Effector memory CD8-positive, alpha-beta T cell (primary cell): ENCODE data around the gene LRRC9.
"Not testable (repeated sequence)": the region's sequence is repeated elsewhere in the genome, so short reads cannot be mapped to it uniquely, and the experiment has no call there.

Source experiments
- ATAC-seq: fragments of 150-1000 bp; cut with Tn5 transposase; replicated peaks from 2 replicates; pipeline ENCODE4 v1.10.0; 2021; ENCODE audit warnings: mild to moderate bottlenecking, moderate library complexity
- DNase-seq, 3 experiments: peaks; one replicate each; pipeline ENCODE4 v3.0.0; 2021
- H3K27ac Mint-ChIP-seq, 2 donors: one replicate each; pipeline ENCODE4 v1.8.0; 2022; ENCODE audit warnings: mild to moderate bottlenecking in 2 of 2, mixed read lengths in 2 of 2, moderate library complexity in 2 of 2
- H3K27me3 Mint-ChIP-seq, 2 donors: one replicate each; pipeline ENCODE4 v1.8.0; 2022; ENCODE audit warnings: mixed read lengths in 2 of 2
- H3K36me3 Mint-ChIP-seq: one replicate; pipeline ENCODE4 v1.8.0; 2022; ENCODE audit warnings: mild to moderate bottlenecking, moderate library complexity, mixed read lengths; ENCODE audit not compliant: insufficient read depth
- H3K4me1 Mint-ChIP-seq, 2 donors: one replicate each; pipeline ENCODE4 v1.8.0; 2022; ENCODE audit warnings: low read depth in 2 of 2, mixed read lengths in 2 of 2
- H3K4me3 Mint-ChIP-seq, 2 donors: one replicate each; pipeline ENCODE4 v1.8.0; 2022; ENCODE audit warnings: mild to moderate bottlenecking in 2 of 2, mixed read lengths in 2 of 2, moderate library complexity in 2 of 2
- H3K9me3 Mint-ChIP-seq, 2 donors: one replicate each; pipeline ENCODE4 v1.8.0; 2022; ENCODE audit warnings: mixed read lengths in 2 of 2

Gene LRRC9

GRCh38 chr14:59981564-59981963 lies 61.6 kb downstream of the LRRC9 start:
- Mint-ChIP-seq H3K27ac (no peak overlapping the region), H3K4me1 (no peaks in the 10 kb centered on the region), H3K9me3 (no peaks in the 10 kb centered on the region), H3K36me3 (no peaks in the 10 kb centered on the region), H3K4me3 (no peak overlapping the region), H3K27me3 (no peaks in the 10 kb centered on the region)
- DNase-seq, result no peak
- ATAC-seq, result no peak

GRCh38 chr14:59983048-59983447 lies 63.1 kb downstream of the LRRC9 start:
- no peaks in the 10 kb centered on the region for H3K4me1 Mint-ChIP-seq
- no peak for ATAC-seq
- H3K27ac Mint-ChIP-seq, result no peak overlapping the region
- H3K4me3 Mint-ChIP-seq, result no peak overlapping the region
- H3K27me3 Mint-ChIP-seq, result no peaks in the 10 kb centered on the region
- no peaks in the 10 kb centered on the region for H3K9me3 Mint-ChIP-seq
- no peak for DNase-seq
- no peaks in the 10 kb centered on the region for H3K36me3 Mint-ChIP-seq

- H3K9me3 Mint-ChIP-seq, result no peaks in the 10 kb centered on the region
- no peaks in the 10 kb centered on the region for H3K36me3 Mint-ChIP-seq
- peaks cover 8 to 17% of the 10 kb centered on the region in 2 donors for H3K27me3 Mint-ChIP-seq
- H3K4me3 Mint-ChIP-seq, result no peak overlapping the region
- no peak for ATAC-seq
- no peak for DNase-seq
- H3K27ac Mint-ChIP-seq, result no peak overlapping the region
- no peaks in the 10 kb centered on the region for H3K4me1 Mint-ChIP-seq
Measured at GRCh38 chr14:59986556-59987059, 66.7 kb downstream of the LRRC9 start.

- H3K4me1 Mint-ChIP-seq, result no peaks in the 10 kb centered on the region
- peaks cover 10 to 19% of the 10 kb centered on the region in 2 donors for H3K27me3 Mint-ChIP-seq
- no peaks in the 10 kb centered on the region for H3K36me3 Mint-ChIP-seq
- H3K4me3 Mint-ChIP-seq, result no peak overlapping the region
- ATAC-seq, result no peak
- no peaks in the 10 kb centered on the region for H3K9me3 Mint-ChIP-seq
- DNase-seq, result no peak
- no peak overlapping the region for H3K27ac Mint-ChIP-seq
Measured at GRCh38 chr14:59997449-59997848, 77.5 kb downstream of the LRRC9 start.

GRCh38 chr14:59997966-59998365 lies 78.0 kb downstream of the LRRC9 start:
- Mint-ChIP-seq H3K27me3 (peaks cover 5 to 15% of the 10 kb centered on the region in 2 donors), H3K4me3 (no peak overlapping the region), H3K36me3 (no peaks in the 10 kb centered on the region), H3K4me1 (no peaks in the 10 kb centered on the region), H3K9me3 (no peaks in the 10 kb centered on the region), H3K27ac (no peak overlapping the region)
- ATAC-seq (no peak), DNase-seq (no peak)

GRCh38 chr14:59998564-59998963 lies 78.6 kb downstream of the LRRC9 start:
- Mint-ChIP-seq H3K4me3 (no peak overlapping the region), H3K27ac (no peak overlapping the region), H3K9me3 (no peaks in the 10 kb centered on the region), H3K27me3 (peaks cover 5 to 13% of the 10 kb centered on the region in 2 donors), H3K4me1 (no peaks in the 10 kb centered on the region), H3K36me3 (no peaks in the 10 kb centered on the region)
- no peak for ATAC-seq
- no peak for DNase-seq

- H3K4me3 Mint-ChIP-seq, result no peak overlapping the region
- ATAC-seq, result no peak
Measured at GRCh38 chr14:60002819-60003492, 83.0 kb downstream of the LRRC9 start.

GRCh38 chr14:60003991-60004390 lies 84.0 kb downstream of the LRRC9 start:
- H3K4me3 Mint-ChIP-seq, result no peak overlapping the region
- no peaks in the 10 kb centered on the region for H3K9me3 Mint-ChIP-seq
- H3K27me3 Mint-ChIP-seq, result peaks cover 15 to 23% of the 10 kb centered on the region in 2 donors
- H3K36me3 Mint-ChIP-seq, result no peaks in the 10 kb centered on the region
- ATAC-seq, result no peak
- no peak for DNase-seq
- H3K27ac Mint-ChIP-seq, result no peak overlapping the region
- no peaks in the 10 kb centered on the region for H3K4me1 Mint-ChIP-seq

More at GRCh38 chr14:60002819-60003492, 83.0 kb downstream of the LRRC9 start:
- Mint-ChIP-seq H3K4me1 (no peaks in the 10 kb centered on the region), H3K27ac (no peak overlapping the region), H3K36me3 (no peaks in the 10 kb centered on the region), H3K27me3 (peaks cover 15 to 20% of the 10 kb centered on the region in 2 donors), H3K9me3 (no peaks in the 10 kb centered on the region)
- DNase-seq, result no peak

- ATAC-seq (no peak), DNase-seq (no peak)
- no peaks in the 10 kb centered on the region for H3K4me1 Mint-ChIP-seq
- no peak overlapping the region for H3K4me3 Mint-ChIP-seq
- H3K9me3 Mint-ChIP-seq, result peaks cover 0 to 7% of the 10 kb centered on the region in 2 donors
- no peaks in the 10 kb centered on the region for H3K36me3 Mint-ChIP-seq
- H3K27me3 Mint-ChIP-seq, result peaks cover 18 to 22% of the 10 kb centered on the region in 2 donors
- H3K27ac Mint-ChIP-seq, result no peak overlapping the region
Measured at GRCh38 chr14:60008042-60008441, 88.1 kb downstream of the LRRC9 start.

GRCh38 chr14:60010263-60010662 lies 90.3 kb downstream of the LRRC9 start:
- H3K36me3 Mint-ChIP-seq, H3K9me3 Mint-ChIP-seq, H3K4me3 Mint-ChIP-seq, H3K27ac Mint-ChIP-seq, H3K4me1 Mint-ChIP-seq, ATAC-seq, DNase-seq: not testable (repeated sequence)
- peaks cover 18 to 23% of the 10 kb centered on the region in 2 donors for H3K27me3 Mint-ChIP-seq

GRCh38 chr14:60014402-60014801 lies 94.5 kb downstream of the LRRC9 start:
- Mint-ChIP-seq H3K27me3 (peaks cover 10 to 17% of the 10 kb centered on the region in 2 donors), H3K36me3 (no peaks in the 10 kb centered on the region), H3K4me3 (no peak overlapping the region), H3K4me1 (no peaks in the 10 kb centered on the region), H3K9me3 (peaks cover 0 to 7% of the 10 kb centered on the region in 2 donors), H3K27ac (no peak overlapping the region)
- DNase-seq, result no peak
- ATAC-seq, result no peak

- no peaks in the 10 kb centered on the region for H3K9me3 Mint-ChIP-seq
- no peaks in the 10 kb centered on the region for H3K36me3 Mint-ChIP-seq
- no peaks in the 10 kb centered on the region for H3K4me1 Mint-ChIP-seq
- H3K27ac Mint-ChIP-seq, result no peak overlapping the region
- ATAC-seq (no peak), DNase-seq (no peak)
- no peak overlapping the region for H3K4me3 Mint-ChIP-seq
- peaks cover 21 to 50% of the 10 kb centered on the region in 2 donors for H3K27me3 Mint-ChIP-seq
Measured at GRCh38 chr14:60021619-60022018, 101.7 kb downstream of the LRRC9 start.

- H3K27me3 Mint-ChIP-seq, result peaks cover 24 to 39% of the 10 kb centered on the region in 2 donors
- no peaks in the 10 kb centered on the region for H3K4me1 Mint-ChIP-seq
- H3K4me3 Mint-ChIP-seq, result no peak overlapping the region
- H3K9me3 Mint-ChIP-seq, result no peaks in the 10 kb centered on the region
- H3K36me3 Mint-ChIP-seq, result no peaks in the 10 kb centered on the region
- H3K27ac Mint-ChIP-seq, result no peak overlapping the region
- ATAC-seq (no peak), DNase-seq (no peak)
Measured at GRCh38 chr14:60025571-60025970, 105.6 kb downstream of the LRRC9 start.

- ATAC-seq (no peak), DNase-seq (no peak)
- Mint-ChIP-seq H3K27me3 (peaks cover 20 to 29% of the 10 kb centered on the region in 2 donors), H3K36me3 (no peaks in the 10 kb centered on the region), H3K9me3 (no peaks in the 10 kb centered on the region), H3K4me1 (no peaks in the 10 kb centered on the region), H3K4me3 (no peak overlapping the region), H3K27ac (no peak overlapping the region)
Measured at GRCh38 chr14:60035177-60035576, 115.2 kb downstream of the LRRC9 start.
